ENCODE measurements around the gene TNS3. TPM values are rescaled to one million over a fixed set of nuclear protein-coding genes. Genes with fewer than 3 reads are reported as not detected.

Gene TNS3
- polyA plus RNA-seq, 1 donor, result 66.7 TPM

DNA sequence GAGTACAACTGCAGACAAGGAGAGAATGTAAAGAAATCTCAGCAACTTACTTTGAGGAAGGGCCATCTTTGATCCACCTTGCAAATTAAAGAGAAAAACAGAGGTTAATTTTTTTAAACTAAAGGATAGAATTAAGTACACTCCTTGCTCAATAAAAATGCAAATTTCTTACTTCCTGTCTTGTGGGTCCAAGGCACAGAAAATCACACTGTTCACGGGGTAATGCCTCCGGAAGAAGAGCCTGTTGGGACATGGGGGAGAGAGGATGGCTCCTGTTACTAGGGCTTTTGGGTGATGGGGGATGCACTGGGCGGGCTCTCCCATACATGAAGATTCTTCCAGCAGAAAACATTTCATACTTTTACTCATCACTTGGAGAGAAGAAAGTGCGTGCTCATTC is 301.8 kb downstream of the TNS3 start:
- H3K36me3 ChIP-seq (ENCODE audit: control insufficient read depth, insufficient read depth, low read length), result peaks cover 95% of the 10 kb centered on the region
- no CpG with 5 or more reads among the region's 4 CpGs for WGBS (ENCODE audit: insufficient coverage, low lambda C conversion rate)

DNA sequence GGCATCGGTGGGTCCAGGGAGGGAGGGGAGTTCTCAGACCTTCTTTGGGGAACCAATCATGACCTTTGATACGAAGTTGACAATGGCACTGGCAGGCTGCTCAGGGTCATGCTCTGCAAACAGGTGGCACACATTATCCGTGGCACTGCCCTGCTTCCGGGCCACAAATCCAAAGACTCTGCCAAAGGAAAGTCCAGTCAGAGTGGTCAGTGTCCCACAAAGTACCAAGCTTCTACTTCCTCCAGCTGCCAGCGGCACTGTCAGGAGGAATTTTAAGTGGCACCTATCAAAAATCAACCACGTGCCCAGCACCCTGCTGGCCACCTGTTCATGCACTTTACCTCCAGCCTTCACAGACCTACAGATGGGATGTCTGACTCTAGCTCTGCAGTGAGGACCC is 303.9 kb downstream of the TNS3 start:
- H3K4me3 ChIP-seq (ENCODE audit: low read length), result no peak overlapping the region
- WGBS (ENCODE audit: insufficient coverage, low lambda C conversion rate), result no CpG with 5 or more reads among the region's 6 CpGs
- H3K27me3 ChIP-seq (ENCODE audit: control insufficient read depth, insufficient read depth, low read length), result no peaks in the 10 kb centered on the region
- peaks cover 20% of the 10 kb centered on the region for H3K4me1 ChIP-seq (ENCODE audit: control insufficient read depth, insufficient read depth, low read length)
- H3K27ac ChIP-seq (ENCODE audit: low read length), result no peak overlapping the region
- peaks cover 81% of the 10 kb centered on the region for H3K36me3 ChIP-seq (ENCODE audit: control insufficient read depth, insufficient read depth, low read length)
- no peak for DNase-seq
- no peaks in the 10 kb centered on the region for H3K9me3 ChIP-seq (ENCODE audit: control insufficient read depth, low read depth, low read length)

More for the DNA sequence above, 301.8 kb downstream of the TNS3 start:
- H3K27ac ChIP-seq (ENCODE audit: low read length), result no peak overlapping the region
- DNase-seq, result no peak
- no peak overlapping the region for H3K4me3 ChIP-seq (ENCODE audit: low read length)
- H3K27me3 ChIP-seq (ENCODE audit: control insufficient read depth, insufficient read depth, low read length), result no peaks in the 10 kb centered on the region
- peaks cover 27% of the 10 kb centered on the region for H3K4me1 ChIP-seq (ENCODE audit: control insufficient read depth, insufficient read depth, low read length)
- H3K9me3 ChIP-seq (ENCODE audit: control insufficient read depth, low read depth, low read length), result no peaks in the 10 kb centered on the region

DNA sequence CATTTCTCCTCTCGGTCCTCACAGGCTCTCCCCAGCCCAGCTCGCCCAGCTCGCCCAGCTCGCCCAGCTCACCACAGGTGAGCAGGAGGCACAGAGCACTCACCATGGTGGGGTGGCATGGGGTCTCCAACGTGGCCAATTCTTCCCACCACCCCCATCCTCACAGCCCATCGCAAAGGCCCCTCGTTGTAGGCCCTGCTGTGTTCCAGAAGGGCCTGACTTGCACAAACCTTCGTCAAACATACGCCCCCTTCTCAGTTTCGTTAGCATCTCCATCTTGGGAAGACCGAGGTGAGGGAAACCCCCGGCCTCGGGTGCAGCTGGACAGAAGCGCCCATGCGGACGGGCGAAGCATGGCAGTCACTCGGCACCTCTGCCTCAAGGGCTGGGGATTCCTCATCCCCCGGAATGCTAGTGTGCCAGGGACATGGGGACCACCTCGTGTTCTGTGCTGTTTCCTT is 304.6 kb downstream of the TNS3 start:
- Histone ChIP-seq H3K36me3 (ENCODE audit: control insufficient read depth, insufficient read depth, low read length) (peaks cover 74% of the 10 kb centered on the region), H3K27ac (ENCODE audit: low read length) (no peak overlapping the region), H3K4me3 (ENCODE audit: low read length) (no peak overlapping the region), H3K27me3 (ENCODE audit: control insufficient read depth, insufficient read depth, low read length) (no peaks in the 10 kb centered on the region), H3K9me3 (ENCODE audit: control insufficient read depth, low read depth, low read length) (no peaks in the 10 kb centered on the region), H3K4me1 (ENCODE audit: control insufficient read depth, insufficient read depth, low read length) (peaks cover 14% of the 10 kb centered on the region)
- no peak for DNase-seq
- WGBS (ENCODE audit: insufficient coverage, low lambda C conversion rate), result no CpG with 5 or more reads among the region's 20 CpGs

GRCh38 chr7:47273974-47274766 is 307.7 kb downstream of the TNS3 start:
- Histone ChIP-seq H3K4me3 (ENCODE audit: low read length) (no peak overlapping the region), H3K27me3 (ENCODE audit: control insufficient read depth, insufficient read depth, low read length) (no peaks in the 10 kb centered on the region), H3K9me3 (ENCODE audit: control insufficient read depth, low read depth, low read length) (peaks cover 13% of the 10 kb centered on the region), H3K27ac (ENCODE audit: low read length) (peak overlapping the region; percentile 38), H3K4me1 (ENCODE audit: control insufficient read depth, insufficient read depth, low read length) (peaks cover 17% of the 10 kb centered on the region), H3K36me3 (ENCODE audit: control insufficient read depth, insufficient read depth, low read length) (peaks cover 45% of the 10 kb centered on the region)
- no CpG with 5 or more reads among the region's 6 CpGs for WGBS (ENCODE audit: insufficient coverage, low lambda C conversion rate)
- peak; percentile 55 to 78 for DNase-seq

- H3K4me1 ChIP-seq (ENCODE audit: control insufficient read depth, insufficient read depth, low read length), result peaks cover 21% of the 10 kb centered on the region
- no peaks in the 10 kb centered on the region for H3K27me3 ChIP-seq (ENCODE audit: control insufficient read depth, insufficient read depth, low read length)
- peaks cover 15% of the 10 kb centered on the region for H3K9me3 ChIP-seq (ENCODE audit: control insufficient read depth, low read depth, low read length)
- DNase-seq, result no peak
- H3K4me3 ChIP-seq (ENCODE audit: low read length), result no peak overlapping the region
- WGBS (ENCODE audit: insufficient coverage, low lambda C conversion rate), result no CpG with 5 or more reads among the region's 4 CpGs
- H3K27ac ChIP-seq (ENCODE audit: low read length), result no peak overlapping the region
- H3K36me3 ChIP-seq (ENCODE audit: control insufficient read depth, insufficient read depth, low read length), result peaks cover 35% of the 10 kb centered on the region
Measured at GRCh38 chr7:47273088-47273487, 308.8 kb downstream of the TNS3 start.

DNA sequence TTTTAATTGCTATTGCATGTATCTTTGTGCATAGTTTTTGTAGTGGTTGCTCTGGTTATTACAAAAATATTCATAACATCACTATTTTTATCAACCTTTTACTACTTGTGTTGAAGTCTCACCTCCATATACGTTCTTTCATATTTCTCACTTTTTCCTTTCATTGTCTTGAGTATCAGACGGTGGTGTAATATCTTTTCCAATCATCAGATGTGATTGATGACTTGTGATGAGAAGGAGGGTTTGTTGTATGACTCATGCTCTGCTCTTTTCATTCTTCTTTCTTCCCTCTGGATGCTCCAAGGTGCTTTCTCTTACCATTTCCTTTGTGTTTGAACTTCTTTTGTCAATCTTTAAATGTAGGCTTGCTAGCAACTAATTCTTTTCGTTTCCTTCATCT is 310.2 kb downstream of the TNS3 start:
- 100% methylated on average over 2 of the region's 3 CpGs for WGBS (ENCODE audit: insufficient coverage, low lambda C conversion rate)
- peaks cover 30% of the 10 kb centered on the region for H3K4me1 ChIP-seq (ENCODE audit: control insufficient read depth, insufficient read depth, low read length)
- no peak overlapping the region for H3K27ac ChIP-seq (ENCODE audit: low read length)

GRCh38 chr7:47268851-47269836 is 312.8 kb downstream of the TNS3 start:
- Histone ChIP-seq H3K27me3 (ENCODE audit: control insufficient read depth, insufficient read depth, low read length) (no peaks in the 10 kb centered on the region), H3K9me3 (ENCODE audit: control insufficient read depth, low read depth, low read length) (peaks cover 15% of the 10 kb centered on the region), H3K4me3 (ENCODE audit: low read length) (no peak overlapping the region), H3K27ac (ENCODE audit: low read length) (peak overlapping the region; percentile 91), H3K4me1 (ENCODE audit: control insufficient read depth, insufficient read depth, low read length) (peaks cover 33% of the 10 kb centered on the region), H3K36me3 (ENCODE audit: control insufficient read depth, insufficient read depth, low read length) (peaks cover 5% of the 10 kb centered on the region)
- peak; percentile 58 to 77 for DNase-seq
- WGBS (ENCODE audit: insufficient coverage, low lambda C conversion rate), result 100% methylated on average over 1 of the region's 7 CpGs

More for the DNA sequence above, 310.2 kb downstream of the TNS3 start:
- Histone ChIP-seq H3K4me3 (ENCODE audit: low read length) (no peak overlapping the region), H3K9me3 (ENCODE audit: control insufficient read depth, low read depth, low read length) (peaks cover 15% of the 10 kb centered on the region), H3K27me3 (ENCODE audit: control insufficient read depth, insufficient read depth, low read length) (no peaks in the 10 kb centered on the region), H3K36me3 (ENCODE audit: control insufficient read depth, insufficient read depth, low read length) (peaks cover 26% of the 10 kb centered on the region)
- no peak for DNase-seq

- no peak overlapping the region for H3K4me3 ChIP-seq (ENCODE audit: low read length)
- H3K27me3 ChIP-seq (ENCODE audit: control insufficient read depth, insufficient read depth, low read length), result no peaks in the 10 kb centered on the region
- peaks cover 15% of the 10 kb centered on the region for H3K9me3 ChIP-seq (ENCODE audit: control insufficient read depth, low read depth, low read length)
- DNase-seq, result no peak
- peak overlapping the region; percentile 91 for H3K27ac ChIP-seq (ENCODE audit: low read length)
- WGBS (ENCODE audit: insufficient coverage, low lambda C conversion rate), result 86% methylated on average over 1 of the region's 7 CpGs
- H3K36me3 ChIP-seq (ENCODE audit: control insufficient read depth, insufficient read depth, low read length), result peaks cover 4% of the 10 kb centered on the region
- H3K4me1 ChIP-seq (ENCODE audit: control insufficient read depth, insufficient read depth, low read length), result peaks cover 28% of the 10 kb centered on the region
Measured at GRCh38 chr7:47267346-47267745, 314.6 kb downstream of the TNS3 start.

DNA sequence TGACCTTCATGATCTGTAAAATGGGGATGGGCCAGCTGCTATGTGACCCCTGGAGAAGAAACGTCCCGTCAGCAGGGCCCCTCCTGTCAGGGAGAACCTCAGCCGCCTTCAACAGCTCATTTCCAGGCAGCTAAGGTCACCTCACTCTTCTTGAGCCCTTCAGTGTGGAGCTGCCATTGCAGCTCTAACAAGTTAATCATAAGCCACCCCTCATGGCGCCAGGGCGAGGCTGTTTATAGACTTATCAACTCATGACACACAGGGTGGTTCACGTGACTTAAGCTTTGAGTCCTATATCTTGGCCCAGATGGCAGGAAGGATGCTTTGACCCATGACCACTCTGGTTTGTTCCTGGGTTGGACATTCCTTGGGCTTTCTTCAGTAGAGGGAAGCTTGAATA is 315.1 kb downstream of the TNS3 start:
- Histone ChIP-seq H3K9me3 (ENCODE audit: control insufficient read depth, low read depth, low read length) (peaks cover 11% of the 10 kb centered on the region), H3K27me3 (ENCODE audit: control insufficient read depth, insufficient read depth, low read length) (no peaks in the 10 kb centered on the region), H3K36me3 (ENCODE audit: control insufficient read depth, insufficient read depth, low read length) (peaks cover 4% of the 10 kb centered on the region), H3K27ac (ENCODE audit: low read length) (peak overlapping the region; percentile 91), H3K4me1 (ENCODE audit: control insufficient read depth, insufficient read depth, low read length) (peaks cover 28% of the 10 kb centered on the region), H3K4me3 (ENCODE audit: low read length) (no peak overlapping the region)
- WGBS (ENCODE audit: insufficient coverage, low lambda C conversion rate), result no CpG with 5 or more reads among the region's 6 CpGs
- peak; percentile 92 to 96 for DNase-seq

DNA sequence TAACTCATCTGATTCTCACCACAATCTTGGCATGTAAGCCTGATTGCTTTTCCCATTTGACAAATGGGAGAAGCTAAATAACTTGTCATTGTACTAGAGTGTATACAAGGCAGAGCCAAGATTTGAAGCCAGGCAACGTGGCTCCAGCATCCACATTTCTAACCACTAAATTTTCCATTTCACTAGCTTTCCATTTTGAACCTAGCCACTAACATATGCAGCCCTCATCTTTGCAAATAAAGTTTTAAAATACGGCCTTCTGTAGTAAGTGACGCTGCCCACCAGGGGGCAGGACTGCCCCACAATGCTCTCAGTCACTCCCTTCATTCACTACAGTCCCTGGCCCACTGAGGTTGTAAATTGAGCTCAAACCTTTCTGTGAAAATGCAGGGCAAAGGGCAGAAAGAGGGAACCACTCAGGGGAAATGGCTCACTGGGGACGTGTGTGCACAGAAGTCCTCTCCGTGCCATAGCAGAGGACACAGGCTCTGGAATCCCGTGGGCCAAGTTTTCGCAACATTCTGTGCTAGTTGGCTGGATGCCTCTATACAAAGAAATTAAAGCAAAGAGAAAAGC is 315.7 kb downstream of the TNS3 start:
- H3K9me3 ChIP-seq (ENCODE audit: control insufficient read depth, low read depth, low read length), result peaks cover 6% of the 10 kb centered on the region
- DNase-seq, result peak; percentile 93 to 94
- peaks cover 28% of the 10 kb centered on the region for H3K4me1 ChIP-seq (ENCODE audit: control insufficient read depth, insufficient read depth, low read length)
- H3K27ac ChIP-seq (ENCODE audit: low read length), result peak overlapping the region; percentile 91
- H3K4me3 ChIP-seq (ENCODE audit: low read length), result no peak overlapping the region
- WGBS (ENCODE audit: insufficient coverage, low lambda C conversion rate), result 0% methylated on average over 1 of the region's 7 CpGs
- no peaks in the 10 kb centered on the region for H3K27me3 ChIP-seq (ENCODE audit: control insufficient read depth, insufficient read depth, low read length)
- H3K36me3 ChIP-seq (ENCODE audit: control insufficient read depth, insufficient read depth, low read length), result peaks cover 4% of the 10 kb centered on the region

Measured in large intestine (tissue), 3 donors.